ENCODE results near the gene MUC20.
"Not testable (repeated sequence)": the region's sequence is repeated elsewhere in the genome, so short reads cannot be mapped to it uniquely, and the experiment has no call there.

GRCh38 chr3:195725916-195726740 lies 5.3 kb downstream of the MUC20 start:
- not testable (repeated sequence) for TF ChIP-seq CTCF (optimal IDR thresholded peaks at IDR 0.05 in 1 of 3, IDR thresholded peaks at IDR 0.05 in 1 of 3, conservative IDR thresholded peaks at IDR 0.05 in 1 of 3; ENCODE audit: extremely low read depth in 1 of 3, insufficient read depth in 2 of 3, low read length in 3 of 3); EZH2 (IDR thresholded peaks at IDR 0.05; ENCODE audit: low read length)

All from keratinocyte (primary cell).